ENCODE data around the gene ADGRD1.

ADGRD1 gene

GRCh38 chr12:130988751-130989150 is 35.0 kb downstream of the ADGRD1 start:
- ChIA-PET POLR2A (no interaction called here), CTCF (interaction anchor here (0.7 kb wide), 1 partner anchor 10 kb away, joined by 3 read pairs; no protein-coding TSS in a partner anchor)
- no peak for DNase-seq (ENCODE audit: low read depth, low spot score)
- TF ChIP-seq CTCF (IDR thresholded peaks at IDR 0.05; ENCODE audit: insufficient read depth, low read length, missing control alignments), result no peak
- H3K4me3 ChIP-seq (ENCODE audit: low read depth, low read length), result no peak overlapping the region

GRCh38 chr12:130989391-130989790 is 35.7 kb downstream of the ADGRD1 start:
- DNase-seq (ENCODE audit: low read depth, low spot score), result no peak
- ChIA-PET CTCF (interaction anchor here (0.7 kb wide), 1 partner anchor 9 kb away, joined by 3 read pairs; no protein-coding TSS in a partner anchor), POLR2A (no interaction called here)
- H3K4me3 ChIP-seq (ENCODE audit: low read depth, low read length), result no peak overlapping the region
- TF ChIP-seq CTCF (IDR thresholded peaks at IDR 0.05; ENCODE audit: insufficient read depth, low read length, missing control alignments), result no peak

GRCh38 chr12:130990034-130990433 is 36.3 kb downstream of the ADGRD1 start:
- no peak for DNase-seq (ENCODE audit: low read depth, low spot score)
- no peak for TF ChIP-seq CTCF (IDR thresholded peaks at IDR 0.05; ENCODE audit: insufficient read depth, low read length, missing control alignments)
- ChIA-PET POLR2A (no interaction called here), CTCF (no interaction called here)
- no peak overlapping the region for H3K4me3 ChIP-seq (ENCODE audit: low read depth, low read length)

GRCh38 chr12:130992448-130992847 is 38.7 kb downstream of the ADGRD1 start:
- H3K4me3 ChIP-seq (ENCODE audit: low read depth, low read length), result no peak overlapping the region
- CTCF ChIA-PET, result no interaction called here
- POLR2A ChIA-PET, result no interaction called here
- TF ChIP-seq CTCF (IDR thresholded peaks at IDR 0.05; ENCODE audit: insufficient read depth, low read length, missing control alignments), result no peak
- no peak for DNase-seq (ENCODE audit: low read depth, low spot score)

GRCh38 chr12:130992979-130993538 is 39.4 kb downstream of the ADGRD1 start:
- DNase-seq (ENCODE audit: low read depth, low spot score), result no peak
- no peak overlapping the region for H3K4me3 ChIP-seq (ENCODE audit: low read depth, low read length)
- TF ChIP-seq CTCF (IDR thresholded peaks at IDR 0.05; ENCODE audit: insufficient read depth, low read length, missing control alignments), result no peak
- ChIA-PET POLR2A (no interaction called here), CTCF (no interaction called here)

- TF ChIP-seq CTCF (IDR thresholded peaks at IDR 0.05; ENCODE audit: insufficient read depth, low read length, missing control alignments), result no peak
- POLR2A ChIA-PET, result no interaction called here
- H3K4me3 ChIP-seq (ENCODE audit: low read depth, low read length), result no peak overlapping the region
- CTCF ChIA-PET, result no interaction called here
- DNase-seq (ENCODE audit: low read depth, low spot score), result no peak
Observed at GRCh38 chr12:130993759-130994670, 40.3 kb downstream of the ADGRD1 start.

All from AG04449 (cell line).